Measurements from ENCODE around the gene FGD4. TPM values are rescaled to one million over a fixed set of nuclear protein-coding genes. Genes with fewer than 3 reads are reported as not detected.

The FGD4 gene
- total and polyA plus RNA-seq, 2 of the 4 experiments (the other 2 are of a cell fraction) = 2.1 to 8.8 TPM

Small RNA genes within 50 kb of the gene (microRNA-seq; reads per million reads assigned to microRNA genes)
- gene RF00019 (ENCODE audit: insufficient read depth, insufficient read length) (not detected), gene RNU6-494P (ENCODE audit: insufficient read depth, insufficient read length) (not detected)

Small RNA genes within 50 kb of the gene (small RNA-seq; reads per million reads assigned to genes)
- gene RF00019 = 0 reads per million in 5 experiments
- gene RNU6-494P = 0 reads per million in 5 experiments

All from IMR-90 (cell line).